ENCODE data around the gene KNOP1. TPM values are rescaled to one million over a fixed set of nuclear protein-coding genes. Genes with fewer than 3 reads are reported as not detected.
A peak's percentile ranks its signal among the peaks of the same experiment; 100 is the strongest.

Gene KNOP1
- total and polyA plus RNA-seq, 2 of the 4 experiments (the other 2 are of a cell fraction), result 7.0 to 8.4 TPM

DNA sequence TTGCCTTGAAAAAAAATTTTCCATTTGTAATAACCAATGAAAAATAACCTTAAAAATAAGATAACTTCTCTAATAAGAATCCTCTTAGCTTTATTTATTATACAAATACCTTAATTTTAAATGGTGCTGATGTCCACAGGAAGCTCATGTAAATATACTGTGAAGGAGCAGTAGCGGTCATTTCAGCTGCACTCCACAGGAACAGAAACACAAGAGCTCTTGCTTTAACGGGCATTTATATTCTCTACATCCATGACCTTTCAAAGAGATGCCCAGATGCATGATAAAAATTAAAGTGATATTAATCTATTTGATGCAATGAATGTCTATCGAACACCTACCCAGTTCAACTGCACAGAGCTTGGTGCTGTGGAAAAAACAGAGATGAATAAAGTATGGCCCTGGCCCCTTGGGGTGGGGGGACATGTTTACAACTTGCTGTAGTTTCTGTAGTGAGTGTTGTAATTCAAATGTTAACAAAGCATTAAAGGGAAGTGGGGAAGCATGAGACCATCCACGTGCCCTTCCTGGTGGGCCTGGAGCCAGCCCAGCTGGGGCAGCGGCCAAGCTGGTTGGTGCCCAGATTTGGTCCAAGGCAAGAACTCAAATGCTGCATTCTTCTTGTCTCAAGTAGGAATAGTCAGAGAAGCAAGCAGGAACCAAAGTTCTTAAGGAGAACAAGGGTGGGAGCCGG lies 48.0 kb upstream of the KNOP1 start:
- CTCF ChIA-PET, result interaction anchor here (1.3 kb wide), 1 partner anchor 15 kb away, joined by 5 read pairs; no protein-coding TSS in a partner anchor
- POLR2A ChIA-PET (ENCODE audit: unreplicated experiment), result no interaction called here
- Histone ChIP-seq H2BK20ac (ENCODE audit: low read depth, low read length) (0 out of 2 replicates have a peak overlapping the region, but pooled peaks have one; percentile 32), H3K9me3 (ENCODE audit: control insufficient read depth, insufficient read depth, low read length) (peaks cover 5% of the 10 kb centered on the region; the same call in 1 of the 2 replicates), H3K23ac (ENCODE audit: low read depth, low read length) (no peak overlapping the region), H3K27me3 (ENCODE audit: control insufficient read depth, insufficient read depth, low read length) (no peaks in the 10 kb centered on the region), H3K27ac (ENCODE audit: insufficient read depth, low read length) (no peak overlapping the region), H2BK120ac (ENCODE audit: low read depth, low read length) (no peak overlapping the region), H3K4ac (ENCODE audit: low read depth, low read length) (no peak overlapping the region), H3K4me2 (ENCODE audit: low read depth, low read length) (no peak overlapping the region; the same call in 1 of the 2 replicates), H4K5ac (ENCODE audit: low read depth, low read length) (no peak overlapping the region), H2AFZ (replicated peaks; ENCODE audit: low read length, poor library complexity) (no peak overlapping the region), H2BK5ac (ENCODE audit: low read depth, low read length, poor library complexity, severe bottlenecking) (no peak overlapping the region), H3K4me1 (ENCODE audit: control insufficient read depth, insufficient read depth, low read length) (peaks cover 4% of the 10 kb centered on the region; the same call in 1 of the 2 replicates), H2AK9ac (replicated peaks; ENCODE audit: low read depth, low read length, poor library complexity) (no peak overlapping the region), H4K8ac (ENCODE audit: low read depth in 2 of 2, low read length in 2 of 2) (no peak overlapping the region), H3K56ac (ENCODE audit: extremely low read depth, insufficient read depth, low read length) (no peak overlapping the region), H3K9me1 (ENCODE audit: insufficient read depth, low read length) (no peaks in the 10 kb centered on the region), H3K18ac (ENCODE audit: low read depth, low read length) (no peak overlapping the region), H3K14ac (replicated peaks; ENCODE audit: low read depth, low read length) (no peak overlapping the region; the same call in 1 of the 2 replicates), H2BK15ac (ENCODE audit: low read depth, low read length) (no peak overlapping the region), H2AK5ac (ENCODE audit: low read depth, low read length) (no peak overlapping the region), H3K79me1 (ENCODE audit: low read depth in 1 of 2, low read length in 2 of 2) (no peaks in the 10 kb centered on the region), H3K36me3 (ENCODE audit: control insufficient read depth, insufficient read depth, low read length) (no peaks in the 10 kb centered on the region), H3K4me3 (ENCODE audit: insufficient read depth, low read depth, low read length) (no peak overlapping the region), H3K9ac (ENCODE audit: low read depth, low read length) (no peak overlapping the region), H4K20me1 (ENCODE audit: insufficient read depth, low read length) (no peaks in the 10 kb centered on the region), H4K91ac (ENCODE audit: insufficient read depth, low read depth, low read length) (no peak overlapping the region)
- in situ Hi-C loops (cut with MboI; ENCODE audit: low sequenced_read_pairs), result no loop called here
- dilution Hi-C loops (cut with HindIII; ENCODE audit: low sequenced_read_pairs, unreplicated experiment), result no loop called here
- BruUV-seq (replicated peaks), result no TSS peak
- no peak for TF ChIP-seq CHD1 (IDR thresholded peaks at IDR 0.05; ENCODE audit: low read depth, low read length)
- TF ChIP-seq NFE2L2 (IDR thresholded peaks at IDR 0.05; ENCODE audit: low read depth, low read length), result no peak
- ATAC-seq (ENCODE audit: low read depth), result no peak; the same call in 1 of the 2 replicates
- intact Hi-C loops (cut with micrococcal nuclease), result no loop called here
- DNase-seq, result no peak
- 100% methylated on average over 1 of the region's 6 CpGs; no CpG with 5 or more reads in 1 of the 2 experiments for WGBS, 2 experiments (ENCODE audit: extremely low coverage in 2 of 2, insufficient read length in 1 of 2)
